Panc1 (cell line): ENCODE measurements around the gene SPRING1.

Source experiments
- CTCF ChIP-seq: fragments of 450-650 bp; IDR thresholded peaks from 2 replicates; pipeline ENCODE4 v1.5.1; 2017; ENCODE audit warnings: mild to moderate bottlenecking
- POLR2AphosphoS5 ChIP-seq: IDR thresholded peaks from 2 replicates; pipeline ENCODE4 v1.6.1; 2012; ENCODE audit warnings: mild to moderate bottlenecking, low read depth, low read length, moderate library complexity
- SIN3A ChIP-seq: IDR thresholded peaks from 2 replicates; pipeline ENCODE4 v1.6.1; 2012; ENCODE audit warnings: low read depth, mild to moderate bottlenecking, low read length, moderate library complexity, borderline replicate concordance; ENCODE audit not compliant: insufficient read depth
- TCF7L2 ChIP-seq: IDR thresholded peaks from 2 replicates; pipeline ENCODE4 v1.6.1; 2011; ENCODE audit warnings: mild to moderate bottlenecking, low read depth, low read length, inconsistent platforms
- TF ChIP-seq, protein P1 (sequence below), 2 experiments: IDR thresholded peaks; 2 replicates each; pipeline ENCODE4 v1.6.1; 2011 to 2012; ENCODE audit warnings: low read depth in 2 of 2, control low read depth in 1 of 2, low read length in 1 of 2, mild to moderate bottlenecking in 1 of 2, moderate library complexity in 1 of 2; ENCODE audit not compliant: insufficient read depth in 1 of 2

DNA sequence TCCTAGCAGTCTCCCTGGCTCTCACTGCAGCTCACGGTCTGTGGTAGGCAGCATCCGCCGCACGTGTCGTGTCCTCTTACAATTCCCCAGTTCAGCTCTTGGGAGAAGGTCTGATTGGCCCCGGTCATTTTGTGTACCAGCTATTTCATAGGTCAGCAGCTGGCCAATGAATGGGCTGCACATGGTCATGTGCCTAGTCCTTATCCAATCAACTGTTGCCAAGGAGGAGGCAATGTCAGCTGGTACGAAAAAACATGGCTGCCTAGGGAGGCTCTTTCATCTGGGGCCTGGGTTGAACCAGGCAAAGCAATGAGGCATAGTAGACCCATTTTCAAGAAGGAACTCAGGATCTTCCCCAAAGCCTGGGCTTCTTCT is 46.4 kb upstream of the SPRING1 start:
- TF ChIP-seq CTCF (no peak), SIN3A (no peak), POLR2AphosphoS5 (no peak), TCF7L2 (no peak)
- TF ChIP-seq, protein P1, sequence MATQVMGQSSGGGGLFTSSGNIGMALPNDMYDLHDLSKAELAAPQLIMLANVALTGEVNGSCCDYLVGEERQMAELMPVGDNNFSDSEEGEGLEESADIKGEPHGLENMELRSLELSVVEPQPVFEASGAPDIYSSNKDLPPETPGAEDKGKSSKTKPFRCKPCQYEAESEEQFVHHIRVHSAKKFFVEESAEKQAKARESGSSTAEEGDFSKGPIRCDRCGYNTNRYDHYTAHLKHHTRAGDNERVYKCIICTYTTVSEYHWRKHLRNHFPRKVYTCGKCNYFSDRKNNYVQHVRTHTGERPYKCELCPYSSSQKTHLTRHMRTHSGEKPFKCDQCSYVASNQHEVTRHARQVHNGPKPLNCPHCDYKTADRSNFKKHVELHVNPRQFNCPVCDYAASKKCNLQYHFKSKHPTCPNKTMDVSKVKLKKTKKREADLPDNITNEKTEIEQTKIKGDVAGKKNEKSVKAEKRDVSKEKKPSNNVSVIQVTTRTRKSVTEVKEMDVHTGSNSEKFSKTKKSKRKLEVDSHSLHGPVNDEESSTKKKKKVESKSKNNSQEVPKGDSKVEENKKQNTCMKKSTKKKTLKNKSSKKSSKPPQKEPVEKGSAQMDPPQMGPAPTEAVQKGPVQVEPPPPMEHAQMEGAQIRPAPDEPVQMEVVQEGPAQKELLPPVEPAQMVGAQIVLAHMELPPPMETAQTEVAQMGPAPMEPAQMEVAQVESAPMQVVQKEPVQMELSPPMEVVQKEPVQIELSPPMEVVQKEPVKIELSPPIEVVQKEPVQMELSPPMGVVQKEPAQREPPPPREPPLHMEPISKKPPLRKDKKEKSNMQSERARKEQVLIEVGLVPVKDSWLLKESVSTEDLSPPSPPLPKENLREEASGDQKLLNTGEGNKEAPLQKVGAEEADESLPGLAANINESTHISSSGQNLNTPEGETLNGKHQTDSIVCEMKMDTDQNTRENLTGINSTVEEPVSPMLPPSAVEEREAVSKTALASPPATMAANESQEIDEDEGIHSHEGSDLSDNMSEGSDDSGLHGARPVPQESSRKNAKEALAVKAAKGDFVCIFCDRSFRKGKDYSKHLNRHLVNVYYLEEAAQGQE (IDR thresholded peaks at IDR 0.05; ENCODE audit: insufficient read depth in 1 of 2, low read depth in 2 of 2, low read length in 1 of 2), result no peak
